PC-3 (cell line): ENCODE measurements around the gene CALN1. TPM values are rescaled to one million over a fixed set of nuclear protein-coding genes. Genes with fewer than 3 reads are reported as not detected.

Experiments used
- ATAC-seq: fragments of 200-7000 bp; cut with Tn5 transposase; 2 replicates; pipeline ENCODE4 v1.9.1; 2020; ENCODE audit warnings: mild to moderate bottlenecking, moderate library complexity
- BruUV-seq: library from RNA; stranded (reverse); fragments of 400-500 nt; replicated peaks from 2 replicates; lab custom pipeline; 2021; lab: Mats Ljungman, UMichigan
- CTCF ChIA-PET: fragments of 300-600 bp; sonication (Branson Sonifier 250); formaldehyde crosslinking; loops from one replicate; lab custom pipeline; 2022; ENCODE audit warnings: antibody characterized with exemption; lab: Charles Lee
- POLR2A ChIA-PET: fragments of 300-600 bp; sonication (Branson Sonifier 250); formaldehyde crosslinking; loops from one replicate; lab custom pipeline; 2022; ENCODE audit warnings: antibody characterized with exemption; ENCODE audit not compliant: unreplicated experiment; lab: Charles Lee
- DNase-seq: peaks from one replicate; pipeline ENCODE4 v3.0.0-alpha.2; 2015
- H2AFZ ChIP-seq: fragments of 300-600 bp; sonication (generic); 2 replicates; pipeline ENCODE4 v1.6.0; 2016; ENCODE audit warnings: antibody characterized with exemption, low read length
- H3F3A ChIP-seq: fragments of 300-600 bp; sonication (generic); one replicate; pipeline ENCODE4 v1.6.0; 2017; ENCODE audit warnings: antibody characterized with exemption, low read length, control low read depth, mild to moderate bottlenecking; ENCODE audit not compliant: unreplicated experiment
- H3K27ac ChIP-seq: fragments of 300-600 bp; sonication (generic); 2 replicates; pipeline ENCODE4 v1.5.1; 2016; ENCODE audit warnings: mild to moderate bottlenecking, low read length
- H3K27me3 ChIP-seq: fragments of 300-600 bp; sonication (generic); 2 replicates; pipeline ENCODE4 v1.6.1; 2016; ENCODE audit warnings: low read length, mixed read lengths
- H3K36me3 ChIP-seq: fragments of 300-600 bp; sonication (generic); 2 replicates; pipeline ENCODE4 v1.6.1; 2016; ENCODE audit warnings: low read depth, mixed run types, low read length, mixed read lengths
- H3K4me1 ChIP-seq: fragments of 300-600 bp; sonication (generic); 2 replicates; pipeline ENCODE4 v1.5.1; 2016; ENCODE audit warnings: low read length; ENCODE audit not compliant: insufficient read depth
- H3K4me2 ChIP-seq: fragments of 300-600 bp; sonication (generic); 2 replicates; pipeline ENCODE4 v1.6.0; 2016; ENCODE audit warnings: low read length
- H3K4me3 ChIP-seq: fragments of 300-600 bp; sonication (generic); 2 replicates; pipeline ENCODE4 v1.5.1; 2016; ENCODE audit warnings: mild to moderate bottlenecking, low read length, mixed read lengths
- H3K79me2 ChIP-seq: fragments of 300-600 bp; sonication (generic); 2 replicates; pipeline ENCODE4 v1.6.1; 2017; ENCODE audit warnings: low read length, mixed read lengths
- H3K9ac ChIP-seq: fragments of 300-600 bp; sonication (generic); 2 replicates; pipeline ENCODE4 v1.6.0; 2016; ENCODE audit warnings: mild to moderate bottlenecking, low read length
- H3K9me2 ChIP-seq: fragments of 300-600 bp; sonication (generic); replicated peaks from 2 replicates; pipeline ENCODE4 v1.6.1; 2016; ENCODE audit warnings: mixed run types, low read length, mixed read lengths
- H3K9me3 ChIP-seq: fragments of 300-600 bp; sonication (generic); 2 replicates; pipeline ENCODE4 v1.6.1; 2016; ENCODE audit warnings: low read length, mixed read lengths
- H4K20me1 ChIP-seq: fragments of 300-600 bp; sonication (generic); 2 replicates; pipeline ENCODE4 v1.6.1; 2016; ENCODE audit warnings: low read length, mixed read lengths
- EZH2 ChIP-seq: fragments of 300-600 bp; sonication (generic); IDR thresholded peaks from one replicate; pipeline ENCODE4 v1.6.1; 2017; ENCODE audit warnings: antibody characterized with exemption, mild to moderate bottlenecking, low read length; ENCODE audit not compliant: unreplicated experiment
- EZH2phosphoT487 ChIP-seq: fragments of 300-600 bp; sonication (generic); IDR thresholded peaks from 2 replicates; pipeline ENCODE4 v1.6.1; 2018; ENCODE audit warnings: mild to moderate bottlenecking, antibody characterized with exemption, low read length, borderline replicate concordance
- intact Hi-C: fragments of 100-400 bp; cut with micrococcal nuclease; formaldehyde crosslinking; loops from 2 replicates; pipeline ENCODE4 v1.9.0; 2023
- total RNA-seq: library from RNA; depleted of rRNA; stranded (reverse); fragments of >200 nt; gene quantifications from 2 replicates; pipeline ENCODE4 v1.2.3, GENCODE V29; 2014
- TF ChIP-seq, protein P1 (sequence below): fragments of 300-600 bp; sonication (generic); conservative IDR thresholded peaks from 2 replicates; pipeline ENCODE4 v1.5.1; 2017; ENCODE audit warnings: antibody characterized with exemption, low read depth, mild to moderate bottlenecking, low read length

CALN1 gene
- total RNA-seq, 1 experiment from 2014 or later: not detected

DNA sequence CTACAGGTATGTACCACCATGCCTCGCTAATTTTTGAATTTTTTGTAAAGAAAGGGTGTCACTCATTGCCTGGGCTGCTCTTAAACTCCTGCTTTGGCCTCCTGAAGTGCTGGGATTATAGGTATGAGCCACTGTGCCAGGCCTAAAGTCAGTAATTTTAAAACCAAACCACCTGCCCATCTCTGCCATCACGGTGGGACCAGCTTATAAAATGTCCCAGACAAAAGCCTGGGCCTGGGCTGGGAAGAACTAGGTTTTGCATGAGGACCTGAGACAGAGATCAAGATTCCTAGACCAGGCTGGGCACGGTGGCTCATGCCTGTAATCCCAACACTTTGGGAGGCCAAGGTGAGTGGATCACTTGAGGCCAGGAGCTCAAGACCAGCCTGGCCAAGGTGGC, 395.6 kb downstream of the CALN1 start:
- H4K20me1 ChIP-seq: no peaks in the 10 kb centered on the region
- H2AFZ ChIP-seq: no peak overlapping the region
- H3K4me2 ChIP-seq: no peak overlapping the region
- intact Hi-C loops: no loop called here
- no peaks in the 10 kb centered on the region for H3K36me3 ChIP-seq
- no peaks in the 10 kb centered on the region for H3F3A ChIP-seq
- DNase-seq (no peak), ATAC-seq (no peak)
- no peaks in the 10 kb centered on the region for H3K79me2 ChIP-seq
- no TSS peak for BruUV-seq
- H3K9ac ChIP-seq: no peak overlapping the region
- CTCF ChIA-PET: no interaction called here
- no peak overlapping the region for H3K4me3 ChIP-seq
- no peaks in the 10 kb centered on the region for H3K4me1 ChIP-seq
- no peaks in the 10 kb centered on the region for H3K9me2 ChIP-seq
- H3K27me3 ChIP-seq: no peaks in the 10 kb centered on the region
- no peaks in the 10 kb centered on the region for H3K9me3 ChIP-seq
- POLR2A ChIA-PET: no interaction called here
- H3K27ac ChIP-seq: no peak overlapping the region
- TF ChIP-seq, protein P1, sequence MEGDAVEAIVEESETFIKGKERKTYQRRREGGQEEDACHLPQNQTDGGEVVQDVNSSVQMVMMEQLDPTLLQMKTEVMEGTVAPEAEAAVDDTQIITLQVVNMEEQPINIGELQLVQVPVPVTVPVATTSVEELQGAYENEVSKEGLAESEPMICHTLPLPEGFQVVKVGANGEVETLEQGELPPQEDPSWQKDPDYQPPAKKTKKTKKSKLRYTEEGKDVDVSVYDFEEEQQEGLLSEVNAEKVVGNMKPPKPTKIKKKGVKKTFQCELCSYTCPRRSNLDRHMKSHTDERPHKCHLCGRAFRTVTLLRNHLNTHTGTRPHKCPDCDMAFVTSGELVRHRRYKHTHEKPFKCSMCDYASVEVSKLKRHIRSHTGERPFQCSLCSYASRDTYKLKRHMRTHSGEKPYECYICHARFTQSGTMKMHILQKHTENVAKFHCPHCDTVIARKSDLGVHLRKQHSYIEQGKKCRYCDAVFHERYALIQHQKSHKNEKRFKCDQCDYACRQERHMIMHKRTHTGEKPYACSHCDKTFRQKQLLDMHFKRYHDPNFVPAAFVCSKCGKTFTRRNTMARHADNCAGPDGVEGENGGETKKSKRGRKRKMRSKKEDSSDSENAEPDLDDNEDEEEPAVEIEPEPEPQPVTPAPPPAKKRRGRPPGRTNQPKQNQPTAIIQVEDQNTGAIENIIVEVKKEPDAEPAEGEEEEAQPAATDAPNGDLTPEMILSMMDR: no peak
- TF ChIP-seq EZH2 (no peak), EZH2phosphoT487 (no peak)

DNA sequence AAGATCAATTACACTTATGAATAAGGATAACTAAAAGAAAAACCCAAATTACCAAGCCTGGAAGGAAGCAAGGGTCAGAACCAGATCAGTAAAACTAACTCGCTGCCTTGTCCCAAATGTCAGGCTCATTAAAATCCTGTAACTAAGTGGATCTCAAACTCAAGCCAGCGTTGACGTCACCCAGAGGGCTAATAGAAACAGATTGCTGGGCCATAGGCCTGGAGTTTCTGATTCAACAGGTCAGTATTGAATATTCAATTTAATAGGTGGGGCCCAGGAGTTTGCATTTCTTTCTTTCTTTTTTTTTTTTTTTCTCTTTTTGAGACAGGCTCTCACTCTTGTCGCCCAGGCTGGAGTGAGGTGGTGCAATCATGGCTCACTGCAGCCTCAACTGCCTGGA, 397.0 kb downstream of the CALN1 start:
- no peaks in the 10 kb centered on the region for H3K9me2 ChIP-seq
- ATAC-seq (no peak), DNase-seq (no peak)
- no peak overlapping the region for H3K4me2 ChIP-seq
- TF ChIP-seq EZH2phosphoT487 (no peak), EZH2 (no peak)
- TF ChIP-seq, protein P1: no peak
- intact Hi-C loops: no loop called here
- no peaks in the 10 kb centered on the region for H3K27me3 ChIP-seq
- H3F3A ChIP-seq: no peaks in the 10 kb centered on the region
- no peaks in the 10 kb centered on the region for H3K79me2 ChIP-seq
- no peak overlapping the region for H3K4me3 ChIP-seq
- H3K27ac ChIP-seq: no peak overlapping the region
- no TSS peak for BruUV-seq
- no peaks in the 10 kb centered on the region for H3K9me3 ChIP-seq
- H4K20me1 ChIP-seq: no peaks in the 10 kb centered on the region
- H3K4me1 ChIP-seq: no peaks in the 10 kb centered on the region
- H2AFZ ChIP-seq: no peak overlapping the region
- POLR2A ChIA-PET: no interaction called here
- no peaks in the 10 kb centered on the region for H3K36me3 ChIP-seq
- no peak overlapping the region for H3K9ac ChIP-seq
- CTCF ChIA-PET: no interaction called here

DNA sequence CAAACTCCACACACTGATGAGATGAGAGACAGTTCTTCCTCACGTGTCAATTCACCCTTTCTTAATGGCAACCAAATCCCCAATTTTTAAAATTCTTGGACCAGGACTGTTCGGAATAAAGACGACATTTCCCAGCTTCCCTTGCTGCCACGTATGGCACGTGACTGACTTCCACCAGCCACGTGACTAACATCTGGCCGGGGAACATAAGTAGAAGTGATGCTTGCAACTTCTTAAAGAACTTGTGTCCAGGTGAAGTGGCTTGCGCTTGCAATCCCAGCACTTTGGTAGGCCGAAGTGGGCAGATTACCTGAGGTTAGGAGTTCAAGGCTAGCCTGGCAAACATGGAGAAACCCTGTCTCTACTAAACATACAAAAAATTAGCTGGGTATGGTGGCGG, 405.1 kb downstream of the CALN1 start:
- Histone ChIP-seq H3K9me3 (no peaks in the 10 kb centered on the region), H3K27ac (no peak overlapping the region), H3K4me3 (no peak overlapping the region), H3K9me2 (no peaks in the 10 kb centered on the region), H3K36me3 (no peaks in the 10 kb centered on the region), H3K4me1 (no peaks in the 10 kb centered on the region), H3K4me2 (no peak overlapping the region), H3F3A (no peaks in the 10 kb centered on the region), H3K79me2 (no peaks in the 10 kb centered on the region), H3K9ac (no peak overlapping the region), H2AFZ (no peak overlapping the region), H3K27me3 (no peaks in the 10 kb centered on the region), H4K20me1 (no peaks in the 10 kb centered on the region)
- TF ChIP-seq EZH2: no peak
- TF ChIP-seq, protein P1: no peak
- TF ChIP-seq EZH2phosphoT487: no peak
- BruUV-seq: no TSS peak
- POLR2A ChIA-PET: interaction anchor here (0.6 kb wide), 1 partner anchor 9 kb away, joined by 6 read pairs; no protein-coding TSS in a partner anchor
- DNase-seq: no peak
- CTCF ChIA-PET: no interaction called here
- ATAC-seq: no peak
- intact Hi-C loops: no loop called here
